Tibial artery (tissue), 4 donors: ENCODE results near the gene KRTAP4-4.
"Not testable (repeated sequence)": the region's sequence is repeated elsewhere in the genome, so short reads cannot be mapped to it uniquely, and the experiment has no call there.

Source experiments
- DNase-seq, 2 donors: peaks; one replicate each; pipeline ENCODE4 v3.0.0-alpha.2; 2019
- H3K27ac ChIP-seq, 2 donors: fragments of 200-600 bp; sonication (generic) in 1 of 2; 1 replicate in 1 of 2; 2 replicates in 1 of 2; pipeline ENCODE4 v1.5.1; 2018 to 2019; ENCODE audit warnings: mild to moderate bottlenecking in 1 of 2
- H3K27me3 ChIP-seq, 2 donors: fragments of 200-600 bp; sonication (generic) in 1 of 2; one replicate each; pipeline versions ENCODE4 v1.5.1 to v1.6.0; 2016 to 2019
- H3K36me3 ChIP-seq, 3 donors: fragments of 200-600 bp; sonication (generic) in 2 of 3; one replicate each; pipeline ENCODE4 v1.5.1; 2016 to 2019; ENCODE audit warnings: mild to moderate bottlenecking in 2 of 3
- H3K4me1 ChIP-seq, 4 donors: fragments of 200-600 bp; sonication (generic) in 2 of 4; 1 replicate in 3 of 4; 2 replicates in 1 of 4; pipeline ENCODE4 v1.5.1; 2016 to 2019
- H3K4me3 ChIP-seq, 2 donors: fragments of 200-600 bp; sonication (generic) in 1 of 2; 1 replicate in 1 of 2; 2 replicates in 1 of 2; pipeline ENCODE4 v1.5.1; 2018 to 2019; ENCODE audit warnings: mild to moderate bottlenecking in 2 of 2
- H3K9me3 ChIP-seq, 3 donors: fragments of 200-600 bp; sonication (generic) in 1 of 3; one replicate each; pipeline ENCODE4 v1.5.1; 2016 to 2019
- intact Hi-C: fragments of 100-400 bp; cut with DNase I; formaldehyde crosslinking; loops from one replicate; pipeline ENCODE4 v1.15.0; 2023; ENCODE audit warnings: low total_unique reads
- TF ChIP-seq, protein P1 (sequence below), 2 experiments: fragments of 200-600 bp in 1 of 2; fragments of 450-650 bp in 1 of 2; IDR thresholded peaks; one replicate each; pipeline ENCODE4 v1.5.1; 2017 to 2019; ENCODE audit warnings: antibody characterized with exemption in 2 of 2, mild to moderate bottlenecking in 1 of 2, moderate library complexity in 1 of 2

The KRTAP4-4 gene

DNA sequence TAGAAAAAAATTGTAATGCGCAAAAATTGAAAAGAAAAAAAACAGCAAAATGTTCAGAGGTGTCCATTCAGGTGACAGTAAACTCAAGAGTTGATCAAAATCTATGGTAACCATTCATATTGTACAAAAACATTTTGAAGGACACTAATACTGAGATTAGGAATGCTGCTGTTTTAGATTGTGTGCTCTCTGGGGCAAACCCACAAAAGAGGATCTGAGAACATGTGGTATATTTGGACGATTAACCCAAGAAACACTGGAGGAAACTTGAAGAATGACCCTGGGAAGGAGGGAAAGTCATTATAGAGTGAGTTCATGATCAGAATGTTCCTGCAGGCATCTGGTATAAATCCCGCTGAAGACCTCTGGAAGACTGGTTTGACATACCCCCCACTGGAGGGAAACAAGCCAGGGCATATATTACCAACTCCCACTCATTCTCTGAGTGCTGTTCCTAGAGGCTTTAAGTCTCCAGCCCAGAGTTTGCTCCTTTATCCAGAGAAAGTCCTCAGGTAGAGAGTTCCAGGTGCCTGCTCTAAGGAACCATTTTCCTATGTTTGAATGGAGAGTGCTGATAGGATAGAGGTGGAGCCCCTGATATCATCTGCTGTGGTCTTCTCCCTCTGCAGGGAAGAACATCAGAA, 16.3 kb upstream of the KRTAP4-4 start:
- H3K9me3 ChIP-seq = no peaks in the 10 kb centered on the region
- H3K27ac ChIP-seq = no peak overlapping the region
- H3K36me3 ChIP-seq = no peaks in the 10 kb centered on the region
- intact Hi-C loops = no loop called here
- H3K27me3 ChIP-seq = no peaks in the 10 kb centered on the region
- TF ChIP-seq, protein P1, sequence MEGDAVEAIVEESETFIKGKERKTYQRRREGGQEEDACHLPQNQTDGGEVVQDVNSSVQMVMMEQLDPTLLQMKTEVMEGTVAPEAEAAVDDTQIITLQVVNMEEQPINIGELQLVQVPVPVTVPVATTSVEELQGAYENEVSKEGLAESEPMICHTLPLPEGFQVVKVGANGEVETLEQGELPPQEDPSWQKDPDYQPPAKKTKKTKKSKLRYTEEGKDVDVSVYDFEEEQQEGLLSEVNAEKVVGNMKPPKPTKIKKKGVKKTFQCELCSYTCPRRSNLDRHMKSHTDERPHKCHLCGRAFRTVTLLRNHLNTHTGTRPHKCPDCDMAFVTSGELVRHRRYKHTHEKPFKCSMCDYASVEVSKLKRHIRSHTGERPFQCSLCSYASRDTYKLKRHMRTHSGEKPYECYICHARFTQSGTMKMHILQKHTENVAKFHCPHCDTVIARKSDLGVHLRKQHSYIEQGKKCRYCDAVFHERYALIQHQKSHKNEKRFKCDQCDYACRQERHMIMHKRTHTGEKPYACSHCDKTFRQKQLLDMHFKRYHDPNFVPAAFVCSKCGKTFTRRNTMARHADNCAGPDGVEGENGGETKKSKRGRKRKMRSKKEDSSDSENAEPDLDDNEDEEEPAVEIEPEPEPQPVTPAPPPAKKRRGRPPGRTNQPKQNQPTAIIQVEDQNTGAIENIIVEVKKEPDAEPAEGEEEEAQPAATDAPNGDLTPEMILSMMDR (IDR thresholded peaks at IDR 0.05) = no peak
- no peak for DNase-seq
- H3K4me3 ChIP-seq = no peak overlapping the region
- no peaks in the 10 kb centered on the region for H3K4me1 ChIP-seq

DNA sequence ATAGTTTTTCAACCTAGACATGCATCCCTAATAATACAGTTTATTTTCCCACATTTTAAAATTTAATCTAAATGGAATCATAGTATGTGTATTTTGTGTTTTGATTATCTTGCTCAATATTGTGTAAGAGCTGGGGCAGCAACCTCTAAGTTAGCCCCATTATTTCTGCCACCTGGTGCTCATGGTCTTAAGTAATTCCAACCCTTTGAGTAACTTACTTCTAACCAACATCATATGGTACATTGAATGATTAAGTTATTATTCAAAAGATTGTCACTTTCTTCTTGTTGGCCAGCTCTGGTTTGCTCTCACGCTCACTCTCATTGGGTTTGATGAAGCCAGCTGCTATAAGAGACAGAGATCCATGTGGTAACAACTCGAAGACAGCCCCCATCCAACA, 11.3 kb upstream of the KRTAP4-4 start:
- H3K9me3 ChIP-seq = no peaks in the 10 kb centered on the region
- no peak for DNase-seq
- TF ChIP-seq, protein P1 (IDR thresholded peaks at IDR 0.05) = no peak

DNA sequence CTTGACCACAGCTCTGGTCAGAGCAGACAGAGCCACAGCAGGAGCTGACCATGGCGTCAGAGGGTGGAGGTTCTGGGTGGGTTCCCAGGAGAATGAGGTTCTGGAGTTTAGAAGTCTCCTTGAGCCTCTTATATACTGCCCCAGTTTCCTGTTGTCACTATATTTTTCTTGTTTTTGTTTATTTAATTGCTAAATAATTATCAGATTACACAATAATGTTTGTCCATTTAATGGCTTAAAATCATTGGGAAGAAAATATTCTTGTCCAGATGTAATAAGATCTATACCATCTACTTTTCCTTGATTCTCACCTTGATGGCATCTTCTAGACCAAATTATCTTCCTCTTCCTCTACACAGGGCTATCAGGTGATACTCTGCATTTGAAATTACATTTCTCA, 7.6 kb upstream of the KRTAP4-4 start, which contains the start of gene KRTAP4-3:
Gene KRTAP4-3 (minus strand): TSS at position 101 of the 400 bp plus-strand sequence. CDS start 49 bp downstream, at position 52.
- TF ChIP-seq, protein P1 (IDR thresholded peaks at IDR 0.05) = no peak
- no peak within 1 kb of the TSS for H3K4me3 ChIP-seq
- intact Hi-C loops = no loop called here
- H3K4me1 ChIP-seq = no peaks in the 10 kb centered on the region
- H3K27ac ChIP-seq = no peak within 1 kb of the TSS
- no peak for DNase-seq
- H3K36me3 ChIP-seq = no peaks in the 10 kb centered on the region
- no peaks in the 10 kb centered on the region for H3K9me3 ChIP-seq
- H3K27me3 ChIP-seq = no peaks in the 10 kb centered on the region

More for the DNA sequence above, 11.3 kb upstream of the KRTAP4-4 start:
- H3K4me3 ChIP-seq = no peak overlapping the region
- no peaks in the 10 kb centered on the region for H3K27me3 ChIP-seq
- H3K4me1 ChIP-seq = no peaks in the 10 kb centered on the region
- intact Hi-C loops = no loop called here
- H3K27ac ChIP-seq = no peak overlapping the region
- H3K36me3 ChIP-seq = no peaks in the 10 kb centered on the region

DNA sequence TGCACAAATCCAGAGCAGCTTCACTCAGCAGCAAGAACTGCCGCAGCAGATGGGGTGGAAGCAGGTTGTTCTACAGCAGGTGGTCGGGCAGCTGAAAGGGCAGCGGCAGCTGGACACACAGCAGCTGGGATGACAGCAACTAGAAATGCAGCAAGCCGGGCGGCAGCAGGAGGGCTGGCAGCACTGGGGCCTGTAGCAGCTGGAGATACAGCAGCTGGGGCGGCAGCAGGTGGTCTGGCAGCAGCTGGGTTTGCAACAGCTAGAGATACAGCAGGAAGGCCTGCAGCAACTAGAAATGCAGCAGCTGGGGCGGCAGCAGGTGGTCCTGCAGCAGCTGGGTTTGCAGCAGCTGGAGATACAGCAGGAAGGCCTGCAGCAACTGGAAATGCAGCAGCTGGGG, 7.0 kb upstream of the KRTAP4-4 start:
- no peaks in the 10 kb centered on the region for H3K27me3 ChIP-seq
- no peaks in the 10 kb centered on the region for H3K4me1 ChIP-seq
- no peaks in the 10 kb centered on the region for H3K36me3 ChIP-seq
- H3K27ac ChIP-seq = no peak overlapping the region
- DNase-seq = no peak
- H3K9me3 ChIP-seq = no peaks in the 10 kb centered on the region
- intact Hi-C loops = no loop called here
- TF ChIP-seq, protein P1 (IDR thresholded peaks at IDR 0.05) = no peak
- H3K4me3 ChIP-seq = no peak overlapping the region

DNA sequence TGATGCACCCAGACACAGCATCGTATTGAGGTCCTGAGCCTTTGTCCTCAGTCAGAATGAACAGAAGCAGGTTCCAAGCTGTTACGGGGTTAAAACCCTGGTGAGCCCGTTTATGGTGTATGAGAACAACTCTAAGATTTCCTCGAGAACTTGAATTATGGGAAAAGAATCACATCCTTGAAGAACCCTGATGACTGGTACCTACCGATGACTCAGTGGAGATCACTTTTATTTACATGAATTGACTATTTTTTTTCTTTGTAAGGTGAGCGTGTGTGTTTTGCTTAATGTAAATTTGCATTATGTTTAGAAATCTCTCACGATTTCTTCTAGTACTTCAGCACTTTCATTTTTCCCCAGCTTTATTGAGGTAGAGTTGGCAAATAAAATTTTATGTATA, 3.3 kb upstream of the KRTAP4-4 start:
- Histone ChIP-seq H3K27me3 (peaks cover 0 to 12% of the 10 kb centered on the region in 2 donors), H3K4me1 (no peaks in the 10 kb centered on the region), H3K4me3 (no peak overlapping the region), H3K9me3 (no peaks in the 10 kb centered on the region), H3K27ac (no peak overlapping the region), H3K36me3 (no peaks in the 10 kb centered on the region)
- TF ChIP-seq, protein P1 (IDR thresholded peaks at IDR 0.05) = no peak
- intact Hi-C loops = no loop called here
- DNase-seq = no peak

DNA sequence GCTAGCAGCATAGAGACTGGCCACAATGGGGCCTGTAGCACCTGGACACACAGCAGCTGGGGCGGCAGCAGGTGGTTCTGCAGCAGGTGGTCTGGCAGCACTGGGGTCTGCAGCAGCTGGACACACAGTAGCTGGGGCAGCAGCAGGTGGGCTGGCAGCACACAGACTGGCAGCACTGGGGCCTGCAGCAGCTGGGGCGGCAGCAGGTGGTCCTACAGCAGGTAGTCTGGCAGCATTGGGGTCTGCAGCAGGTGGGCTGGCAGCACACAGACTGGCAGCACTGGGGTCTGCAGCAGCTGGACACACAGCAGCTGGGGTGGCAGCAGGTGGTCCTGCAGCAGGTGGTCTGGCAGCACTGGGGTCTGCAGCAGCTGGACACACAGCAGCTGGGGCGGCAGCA, 358 bp downstream of the KRTAP4-4 start:
- H3K9me3 ChIP-seq, intact Hi-C loops, H3K4me1 ChIP-seq, H3K27ac ChIP-seq, H3K4me3 ChIP-seq, H3K36me3 ChIP-seq, DNase-seq: not testable (repeated sequence)
- peaks cover 0 to 21% of the 10 kb centered on the region in 2 donors for H3K27me3 ChIP-seq
